ENCODE data around the gene RNU6-7. TPM values are rescaled to one million over a fixed set of nuclear protein-coding genes. Genes with fewer than 3 reads are reported as not detected.

The RNU6-7 gene
- total RNA-seq, 1 experiment from 2014 or later = not detected

DNA sequence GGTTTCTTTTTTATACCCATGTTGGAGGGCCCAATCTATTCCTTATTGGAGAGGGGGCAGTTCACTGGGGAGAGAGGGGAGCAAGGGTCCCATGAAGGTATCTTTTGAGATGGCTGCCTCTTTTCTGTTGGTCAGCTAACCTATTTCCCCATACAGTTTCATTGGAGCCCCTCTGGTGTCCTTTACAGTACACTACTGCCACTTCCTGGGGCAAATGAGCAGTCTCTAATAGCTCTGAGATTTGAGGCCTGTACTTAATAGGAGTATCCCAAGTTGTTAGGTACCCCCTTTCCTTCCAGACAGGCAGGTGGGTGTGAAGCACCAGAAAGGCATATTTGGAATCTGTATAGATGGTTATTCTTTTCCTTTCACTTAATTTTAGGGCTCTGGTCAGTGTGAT, 42.6 kb downstream of the RNU6-7 start:
- Histone ChIP-seq H3F3A (ENCODE audit: low read length, unreplicated experiment) (no peaks in the 10 kb centered on the region), H3K79me2 (ENCODE audit: low read length) (no peaks in the 10 kb centered on the region), H3K4me3 (ENCODE audit: low read length) (no peak overlapping the region), H2AFZ (ENCODE audit: low read length) (no peak overlapping the region), H3K4me1 (ENCODE audit: insufficient read depth, low read length) (no peaks in the 10 kb centered on the region), H4K20me1 (ENCODE audit: low read length) (no peaks in the 10 kb centered on the region), H3K9me2 (replicated peaks; ENCODE audit: low read length) (no peaks in the 10 kb centered on the region), H3K9ac (ENCODE audit: low read length) (no peak overlapping the region), H3K9me3 (ENCODE audit: low read length) (no peaks in the 10 kb centered on the region), H3K27ac (ENCODE audit: low read length) (no peak overlapping the region), H3K36me3 (ENCODE audit: low read depth, low read length) (no peaks in the 10 kb centered on the region), H3K27me3 (ENCODE audit: low read length) (no peaks in the 10 kb centered on the region), H3K4me2 (ENCODE audit: low read length) (no peak overlapping the region)
- POLR2A ChIA-PET (ENCODE audit: unreplicated experiment) = no interaction called here
- peak; percentile 88 for ATAC-seq
- CTCF ChIA-PET = interaction anchor here (0.6 to 0.7 kb wide), 5 partner anchors 10 to 323 kb away, joined by 3 to 5 read pairs (median 3); partner anchors contain the start of gene RNU6-7
- peak; percentile 51 for TF ChIP-seq CTCF (conservative IDR thresholded peaks at IDR 0.05; ENCODE audit: low read depth, low read length)
- no peak for TF ChIP-seq EZH2 (IDR thresholded peaks at IDR 0.05; ENCODE audit: low read length, unreplicated experiment)
- no peak for TF ChIP-seq EZH2phosphoT487 (IDR thresholded peaks at IDR 0.05; ENCODE audit: borderline replicate concordance, low read length)
- peak; percentile 44 for DNase-seq
- no TSS peak for BruUV-seq (replicated peaks)
- intact Hi-C loops (cut with micrococcal nuclease) = loop anchor here (1.0 kb wide), 1 partner anchor 310 kb away; no protein-coding TSS in a partner anchor

GRCh38 chr14:32246751-32247150, 44.9 kb downstream of the RNU6-7 start:
- no TSS peak for BruUV-seq (replicated peaks)
- H3K9me2 ChIP-seq (replicated peaks; ENCODE audit: low read length) = no peaks in the 10 kb centered on the region
- intact Hi-C loops (cut with micrococcal nuclease) = no loop called here
- no peaks in the 10 kb centered on the region for H3K9me3 ChIP-seq (ENCODE audit: low read length)
- H4K20me1 ChIP-seq (ENCODE audit: low read length) = no peaks in the 10 kb centered on the region
- H3K79me2 ChIP-seq (ENCODE audit: low read length) = no peaks in the 10 kb centered on the region
- no peaks in the 10 kb centered on the region for H3F3A ChIP-seq (ENCODE audit: low read length, unreplicated experiment)
- H3K4me3 ChIP-seq (ENCODE audit: low read length) = no peak overlapping the region
- ChIA-PET POLR2A (ENCODE audit: unreplicated experiment) (no interaction called here), CTCF (no interaction called here)
- TF ChIP-seq EZH2 (IDR thresholded peaks at IDR 0.05; ENCODE audit: low read length, unreplicated experiment) (no peak), EZH2phosphoT487 (IDR thresholded peaks at IDR 0.05; ENCODE audit: borderline replicate concordance, low read length) (no peak), CTCF (conservative IDR thresholded peaks at IDR 0.05; ENCODE audit: low read depth, low read length) (no peak)
- DNase-seq = no peak
- no peaks in the 10 kb centered on the region for H3K27me3 ChIP-seq (ENCODE audit: low read length)
- no peaks in the 10 kb centered on the region for H3K36me3 ChIP-seq (ENCODE audit: low read depth, low read length)
- ATAC-seq = no peak
- H3K4me1 ChIP-seq (ENCODE audit: insufficient read depth, low read length) = no peaks in the 10 kb centered on the region
- H3K9ac ChIP-seq (ENCODE audit: low read length) = no peak overlapping the region
- no peak overlapping the region for H3K27ac ChIP-seq (ENCODE audit: low read length)
- H2AFZ ChIP-seq (ENCODE audit: low read length) = no peak overlapping the region
- H3K4me2 ChIP-seq (ENCODE audit: low read length) = no peak overlapping the region

- no peak for DNase-seq
- Histone ChIP-seq H3K36me3 (ENCODE audit: low read depth, low read length) (no peaks in the 10 kb centered on the region), H3K9me2 (replicated peaks; ENCODE audit: low read length) (no peaks in the 10 kb centered on the region), H4K20me1 (ENCODE audit: low read length) (no peaks in the 10 kb centered on the region), H3K27ac (ENCODE audit: low read length) (no peak overlapping the region), H3K9ac (ENCODE audit: low read length) (no peak overlapping the region), H3F3A (ENCODE audit: low read length, unreplicated experiment) (no peaks in the 10 kb centered on the region), H3K4me3 (ENCODE audit: low read length) (no peak overlapping the region), H3K4me2 (ENCODE audit: low read length) (no peak overlapping the region), H2AFZ (ENCODE audit: low read length) (no peak overlapping the region), H3K79me2 (ENCODE audit: low read length) (no peaks in the 10 kb centered on the region), H3K4me1 (ENCODE audit: insufficient read depth, low read length) (no peaks in the 10 kb centered on the region), H3K27me3 (ENCODE audit: low read length) (no peaks in the 10 kb centered on the region), H3K9me3 (ENCODE audit: low read length) (no peaks in the 10 kb centered on the region)
- CTCF ChIA-PET = no interaction called here
- no TSS peak for BruUV-seq (replicated peaks)
- POLR2A ChIA-PET (ENCODE audit: unreplicated experiment) = no interaction called here
- TF ChIP-seq EZH2phosphoT487 (IDR thresholded peaks at IDR 0.05; ENCODE audit: borderline replicate concordance, low read length) = no peak
- no peak for TF ChIP-seq EZH2 (IDR thresholded peaks at IDR 0.05; ENCODE audit: low read length, unreplicated experiment)
- TF ChIP-seq CTCF (conservative IDR thresholded peaks at IDR 0.05; ENCODE audit: low read depth, low read length) = no peak
- intact Hi-C loops (cut with micrococcal nuclease) = no loop called here
- no peak for ATAC-seq
Measured at GRCh38 chr14:32249371-32249770, 47.5 kb downstream of the RNU6-7 start.

All from PC-3 (cell line).